ENCODE results near the gene NPPB. TPM values are rescaled to one million over a fixed set of nuclear protein-coding genes. Genes with fewer than 3 reads are reported as not detected.

Gene NPPB
- total RNA-seq, 2 experiments from 2014 or later, result not detected

DNA sequence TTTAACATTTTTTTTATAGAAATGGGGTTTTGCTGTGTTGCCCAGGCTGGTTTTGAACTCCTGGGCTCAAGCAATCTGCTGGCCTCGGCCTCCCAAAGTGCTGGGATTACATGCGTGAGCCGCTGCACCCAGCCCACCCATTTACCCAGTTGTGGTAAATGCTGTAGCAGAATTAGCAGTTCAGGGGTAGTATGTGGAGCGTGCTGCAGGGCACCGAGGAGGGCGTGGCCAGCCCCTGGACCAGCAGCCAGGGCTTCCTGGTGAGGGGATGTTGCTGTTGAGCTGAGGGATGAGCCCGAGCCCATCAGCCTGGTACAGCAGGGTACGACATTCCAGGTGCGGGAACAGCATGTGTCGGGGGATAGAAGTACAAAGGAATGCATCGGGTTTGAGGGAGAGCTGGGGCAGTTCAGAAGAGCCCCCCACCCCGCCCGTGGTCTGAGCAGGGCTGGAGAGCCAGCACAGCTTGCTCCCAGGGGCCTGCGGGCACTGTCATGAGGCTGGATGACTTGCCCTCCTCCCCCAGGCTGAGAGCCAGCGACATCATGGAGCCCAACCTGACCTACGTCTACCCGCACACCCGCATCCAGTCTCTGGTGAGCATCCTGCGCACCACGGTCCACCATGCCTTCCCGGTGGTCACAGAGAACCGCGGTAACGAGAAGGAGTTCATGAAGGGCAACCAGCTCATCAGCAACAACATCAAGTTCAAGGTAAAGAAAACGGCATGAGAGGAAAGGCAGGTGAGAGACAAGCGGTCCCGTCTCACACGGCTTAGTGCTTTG is 23.1 kb downstream of the NPPB start:
- peaks cover 15% of the 10 kb centered on the region for H3K36me3 Mint-ChIP-seq (ENCODE audit: low read depth)
- H3K27ac Mint-ChIP-seq, result no peak overlapping the region
- no peaks in the 10 kb centered on the region for H3K27me3 Mint-ChIP-seq (ENCODE audit: low read depth)
- DNase-seq, result no peak
- CTCF ChIA-PET, result interaction anchor here (0.7 to 1.0 kb wide), 2 partner anchors 9 to 28 kb away, joined by 3 to 4 read pairs; no protein-coding TSS in a partner anchor
- no peaks in the 10 kb centered on the region for H3K9me3 Mint-ChIP-seq
- intact Hi-C loops (cut with micrococcal nuclease), result loop anchor here (5.0 kb wide), 1 partner anchor 132 kb away; no protein-coding TSS in a partner anchor
- no peak overlapping the region for H3K4me3 Mint-ChIP-seq
- H3K4me1 Mint-ChIP-seq (ENCODE audit: low read depth), result no peaks in the 10 kb centered on the region

DNA sequence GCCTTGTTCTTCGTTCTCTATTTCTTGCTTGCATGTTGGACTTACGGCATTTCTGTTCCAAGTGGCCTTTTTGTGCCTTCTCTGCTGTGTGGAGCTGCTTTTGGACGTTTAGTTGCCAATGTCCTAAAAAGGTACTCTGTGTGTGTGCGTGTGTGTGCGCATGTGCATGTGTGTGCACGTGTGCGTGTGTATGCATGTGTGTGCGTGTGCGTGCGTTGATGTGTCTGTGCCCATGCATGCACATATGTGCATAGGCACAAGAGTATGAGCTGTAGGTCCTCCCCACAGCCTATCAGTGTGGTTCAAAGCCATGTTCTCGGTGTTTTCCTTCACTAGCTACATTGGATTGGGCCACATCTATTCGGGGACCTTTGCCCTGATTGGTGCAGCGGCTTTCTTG is 24.8 kb downstream of the NPPB start:
- H3K4me3 Mint-ChIP-seq, result no peak overlapping the region
- no peaks in the 10 kb centered on the region for H3K4me1 Mint-ChIP-seq (ENCODE audit: low read depth)
- intact Hi-C loops (cut with micrococcal nuclease), result no loop called here
- peaks cover 14% of the 10 kb centered on the region for H3K36me3 Mint-ChIP-seq (ENCODE audit: low read depth)
- no peaks in the 10 kb centered on the region for H3K9me3 Mint-ChIP-seq
- H3K27me3 Mint-ChIP-seq (ENCODE audit: low read depth), result no peaks in the 10 kb centered on the region
- CTCF ChIA-PET, result no interaction called here
- no peak for DNase-seq
- no peak overlapping the region for H3K27ac Mint-ChIP-seq

DNA sequence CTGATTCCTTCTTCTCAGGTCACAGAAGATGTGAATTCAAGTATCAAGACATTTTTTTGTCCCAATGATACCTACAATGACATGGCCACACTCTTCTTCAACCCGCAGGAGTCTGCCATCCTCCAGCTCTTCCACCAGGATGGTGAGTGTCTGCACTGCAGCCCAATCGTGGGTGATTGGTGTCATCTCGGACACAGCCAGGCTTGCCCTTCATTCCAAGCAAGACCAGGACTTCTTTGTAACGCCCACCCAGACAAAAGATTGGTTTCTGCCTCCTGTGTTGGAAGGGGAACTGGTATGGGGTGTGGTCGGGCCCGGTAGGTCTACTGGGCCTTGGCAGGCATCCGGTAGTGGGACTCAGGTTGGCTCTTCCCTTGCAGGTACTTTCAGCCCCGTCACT is 25.2 kb downstream of the NPPB start:
- intact Hi-C loops (cut with micrococcal nuclease), result no loop called here
- Mint-ChIP-seq H3K36me3 (ENCODE audit: low read depth) (peaks cover 12% of the 10 kb centered on the region), H3K27ac (no peak overlapping the region), H3K4me1 (ENCODE audit: low read depth) (no peaks in the 10 kb centered on the region), H3K9me3 (no peaks in the 10 kb centered on the region), H3K4me3 (no peak overlapping the region), H3K27me3 (ENCODE audit: low read depth) (no peaks in the 10 kb centered on the region)
- CTCF ChIA-PET, result no interaction called here
- no peak for DNase-seq

DNA sequence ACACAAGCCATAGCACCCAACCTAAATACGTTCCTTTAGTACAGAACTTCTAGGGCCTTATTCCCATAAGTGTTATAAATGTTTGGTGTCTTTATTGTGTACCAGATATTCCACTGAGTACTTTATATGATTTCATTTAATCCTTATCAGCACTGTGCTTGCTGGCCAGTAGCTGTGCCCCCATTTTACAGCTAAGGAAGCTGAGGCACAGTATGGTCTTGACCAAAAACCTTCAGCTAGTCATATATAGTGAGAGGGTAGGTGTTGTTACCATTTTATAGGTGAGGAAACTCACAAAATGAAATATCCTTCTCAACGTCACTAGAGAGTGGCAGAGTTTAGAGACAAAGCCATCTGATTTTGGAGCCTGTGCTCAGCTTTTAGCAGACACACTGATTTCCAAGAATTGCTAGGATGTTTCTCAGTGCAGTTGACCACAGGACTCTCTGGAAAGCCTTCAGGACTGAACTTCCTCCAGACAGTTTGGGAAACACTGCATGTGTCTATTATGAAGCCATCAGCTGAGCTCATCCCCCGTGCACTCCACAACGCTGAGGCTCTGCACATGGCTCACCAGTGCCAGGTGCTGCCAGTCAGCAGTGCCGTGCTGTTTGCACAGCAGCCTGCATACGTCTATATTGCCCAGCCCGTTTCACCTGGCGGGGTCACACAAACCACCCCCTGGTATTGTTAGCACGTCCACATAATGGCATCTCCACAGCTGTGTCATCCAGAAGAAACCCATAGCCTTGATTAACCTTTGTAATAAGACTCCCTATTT is 26.6 kb downstream of the NPPB start:
- Mint-ChIP-seq H3K9me3 (no peaks in the 10 kb centered on the region), H3K27ac (no peak overlapping the region), H3K4me3 (no peak overlapping the region), H3K4me1 (ENCODE audit: low read depth) (no peaks in the 10 kb centered on the region), H3K27me3 (ENCODE audit: low read depth) (no peaks in the 10 kb centered on the region), H3K36me3 (ENCODE audit: low read depth) (peaks cover 11% of the 10 kb centered on the region)
- CTCF ChIA-PET, result interaction anchor here (1.5 kb wide), 1 partner anchor 60 kb away, joined by 3 read pairs; no protein-coding TSS in a partner anchor
- no peak for DNase-seq
- intact Hi-C loops (cut with micrococcal nuclease), result no loop called here

DNA sequence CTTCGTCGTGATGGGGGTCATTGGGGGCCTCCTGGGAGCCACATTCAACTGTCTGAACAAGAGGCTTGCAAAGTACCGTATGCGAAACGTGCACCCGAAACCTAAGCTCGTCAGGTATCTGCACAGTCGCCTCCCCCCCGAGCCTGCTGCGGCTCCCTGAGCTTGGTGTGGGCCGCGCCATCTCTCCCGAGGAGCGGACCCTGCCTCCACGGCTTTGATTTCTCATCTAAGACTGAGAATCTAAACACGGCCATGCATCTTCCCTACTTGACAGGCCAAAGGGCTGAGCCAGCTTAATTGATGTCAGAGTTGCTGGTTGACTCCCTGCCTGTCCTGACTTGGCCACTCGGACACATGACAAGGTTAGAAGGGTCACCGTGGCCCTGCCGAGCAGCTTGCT is 30.2 kb downstream of the NPPB start:
- intact Hi-C loops (cut with micrococcal nuclease), result no loop called here
- Mint-ChIP-seq H3K4me3 (no peak overlapping the region), H3K9me3 (no peaks in the 10 kb centered on the region), H3K36me3 (ENCODE audit: low read depth) (peaks cover 7% of the 10 kb centered on the region), H3K27ac (no peak overlapping the region), H3K27me3 (ENCODE audit: low read depth) (no peaks in the 10 kb centered on the region), H3K4me1 (ENCODE audit: low read depth) (no peaks in the 10 kb centered on the region)
- CTCF ChIA-PET, result interaction anchor here (1.1 kb wide), 1 partner anchor 12 kb away, joined by 3 read pairs; no protein-coding TSS in a partner anchor
- DNase-seq, result no peak

DNA sequence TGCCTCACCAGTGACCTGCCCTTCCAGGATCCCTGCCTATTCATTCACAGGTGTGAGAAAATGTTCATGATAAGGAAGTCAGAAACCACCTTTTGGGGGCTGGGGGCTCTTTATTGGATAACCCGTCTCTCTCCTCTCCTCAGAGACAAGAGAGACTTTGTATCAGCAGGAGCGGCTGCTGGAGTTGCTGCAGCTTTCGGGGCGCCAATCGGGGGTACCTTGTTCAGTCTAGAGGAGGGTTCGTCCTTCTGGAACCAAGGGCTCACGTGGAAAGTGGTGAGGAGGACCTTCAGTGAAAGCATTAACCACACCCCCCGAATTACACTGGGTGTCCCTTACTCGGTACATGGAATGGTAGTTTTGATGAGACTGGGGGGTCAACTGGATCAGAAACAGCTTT is 31.8 kb downstream of the NPPB start:
- Mint-ChIP-seq H3K9me3 (no peaks in the 10 kb centered on the region), H3K27ac (no peak overlapping the region), H3K36me3 (ENCODE audit: low read depth) (peaks cover 7% of the 10 kb centered on the region), H3K27me3 (ENCODE audit: low read depth) (no peaks in the 10 kb centered on the region), H3K4me3 (no peak overlapping the region), H3K4me1 (ENCODE audit: low read depth) (no peaks in the 10 kb centered on the region)
- intact Hi-C loops (cut with micrococcal nuclease), result no loop called here
- DNase-seq, result no peak
- CTCF ChIA-PET, result no interaction called here

DNA sequence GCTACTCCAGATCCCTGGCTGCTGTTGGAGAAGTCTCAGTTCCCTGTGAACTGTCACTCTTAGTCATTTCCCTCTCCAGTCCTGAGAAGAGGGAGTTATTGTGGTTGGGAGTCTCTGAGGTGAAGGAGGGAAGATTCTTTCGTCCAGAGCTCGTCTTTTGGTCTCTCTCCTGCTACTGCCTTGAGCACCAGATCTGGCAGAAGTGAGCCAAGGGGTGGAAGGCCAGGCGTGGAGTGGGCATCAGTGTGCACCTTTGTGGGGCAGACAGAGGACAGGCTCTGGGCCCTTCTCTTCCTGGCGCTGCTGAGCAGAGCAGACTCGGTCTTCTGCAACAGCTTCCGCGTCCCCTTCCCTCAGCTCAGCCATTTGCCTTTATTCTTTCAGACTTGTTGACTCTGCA is 33.6 kb downstream of the NPPB start:
- H3K27ac Mint-ChIP-seq, result no peak overlapping the region
- H3K4me1 Mint-ChIP-seq (ENCODE audit: low read depth), result no peaks in the 10 kb centered on the region
- peaks cover 8% of the 10 kb centered on the region for H3K36me3 Mint-ChIP-seq (ENCODE audit: low read depth)
- DNase-seq, result no peak
- no peaks in the 10 kb centered on the region for H3K27me3 Mint-ChIP-seq (ENCODE audit: low read depth)
- no peaks in the 10 kb centered on the region for H3K9me3 Mint-ChIP-seq
- intact Hi-C loops (cut with micrococcal nuclease), result no loop called here
- H3K4me3 Mint-ChIP-seq, result no peak overlapping the region
- CTCF ChIA-PET, result interaction anchor here (1.2 kb wide), 1 partner anchor 13 kb away, joined by 5 read pairs; no protein-coding TSS in a partner anchor

DNA sequence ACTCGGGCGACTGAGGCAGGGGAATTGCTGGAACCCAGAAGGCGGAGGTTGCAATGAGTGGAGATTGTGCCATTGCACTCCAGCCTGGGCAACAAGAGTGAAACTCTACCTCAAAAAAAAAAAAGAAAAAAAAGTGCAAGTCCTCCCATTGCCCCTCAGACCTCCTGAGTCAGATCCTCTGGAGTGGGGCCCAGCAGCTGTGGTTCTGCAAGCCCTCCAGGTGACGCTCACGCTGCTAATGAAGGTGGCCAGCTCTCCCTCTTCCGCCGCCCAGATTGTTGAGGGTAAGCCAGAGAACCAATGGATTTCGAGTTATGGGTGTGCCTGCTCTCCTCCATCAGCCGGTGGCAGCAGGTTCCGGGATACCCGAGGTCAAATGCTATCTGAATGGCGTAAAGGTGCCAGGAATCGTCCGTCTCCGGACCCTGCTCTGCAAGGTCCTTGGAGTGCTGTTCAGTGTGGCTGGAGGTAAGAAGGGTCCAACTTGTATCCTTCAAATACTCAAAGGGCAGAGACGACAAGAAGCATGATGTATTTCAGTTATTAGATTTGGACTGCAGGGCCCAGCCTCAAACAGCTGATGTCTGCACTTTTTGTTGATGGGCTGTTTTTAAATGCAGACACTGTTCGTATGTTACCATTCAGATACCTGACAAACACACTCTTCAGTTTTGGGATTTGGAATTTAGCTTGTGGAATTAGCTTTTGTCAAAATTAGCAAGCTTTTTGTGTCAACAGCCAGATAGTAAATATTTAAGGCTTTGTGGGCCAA is 35.2 kb downstream of the NPPB start:
- intact Hi-C loops (cut with micrococcal nuclease), result no loop called here
- H3K27ac Mint-ChIP-seq, result no peak overlapping the region
- no peak overlapping the region for H3K4me3 Mint-ChIP-seq
- H3K9me3 Mint-ChIP-seq, result no peaks in the 10 kb centered on the region
- H3K36me3 Mint-ChIP-seq (ENCODE audit: low read depth), result peaks cover 9% of the 10 kb centered on the region
- H3K27me3 Mint-ChIP-seq (ENCODE audit: low read depth), result no peaks in the 10 kb centered on the region
- CTCF ChIA-PET, result no interaction called here
- no peaks in the 10 kb centered on the region for H3K4me1 Mint-ChIP-seq (ENCODE audit: low read depth)
- no peak for DNase-seq

DNA sequence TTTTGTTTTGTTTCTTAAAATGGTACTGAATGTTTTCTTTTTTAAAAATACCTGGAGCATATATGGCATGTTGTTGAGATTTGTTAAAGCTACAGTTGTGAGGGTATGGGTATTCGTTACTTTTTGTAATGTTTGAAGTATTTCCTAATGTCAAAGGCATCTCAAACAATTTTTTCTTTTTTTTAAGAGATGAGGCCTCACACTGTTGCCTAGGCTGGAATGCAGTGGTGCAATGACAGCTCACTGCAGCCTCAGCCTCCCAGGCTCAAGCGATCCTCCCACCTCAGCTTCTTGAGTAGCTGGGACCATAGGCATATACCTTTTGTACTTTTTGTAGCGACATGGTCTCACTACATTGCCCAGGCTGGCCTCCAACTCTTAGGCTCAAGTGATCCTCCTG is 36.7 kb downstream of the NPPB start:
- intact Hi-C loops (cut with micrococcal nuclease), result no loop called here
- Mint-ChIP-seq H3K4me3 (no peak overlapping the region), H3K36me3 (ENCODE audit: low read depth) (peaks cover 10% of the 10 kb centered on the region), H3K27me3 (ENCODE audit: low read depth) (no peaks in the 10 kb centered on the region), H3K27ac (no peak overlapping the region), H3K9me3 (no peaks in the 10 kb centered on the region), H3K4me1 (ENCODE audit: low read depth) (no peaks in the 10 kb centered on the region)
- DNase-seq, result no peak
- CTCF ChIA-PET, result interaction anchor here (0.7 kb wide), 1 partner anchor 126 kb away, joined by 3 read pairs; no protein-coding TSS in a partner anchor

DNA sequence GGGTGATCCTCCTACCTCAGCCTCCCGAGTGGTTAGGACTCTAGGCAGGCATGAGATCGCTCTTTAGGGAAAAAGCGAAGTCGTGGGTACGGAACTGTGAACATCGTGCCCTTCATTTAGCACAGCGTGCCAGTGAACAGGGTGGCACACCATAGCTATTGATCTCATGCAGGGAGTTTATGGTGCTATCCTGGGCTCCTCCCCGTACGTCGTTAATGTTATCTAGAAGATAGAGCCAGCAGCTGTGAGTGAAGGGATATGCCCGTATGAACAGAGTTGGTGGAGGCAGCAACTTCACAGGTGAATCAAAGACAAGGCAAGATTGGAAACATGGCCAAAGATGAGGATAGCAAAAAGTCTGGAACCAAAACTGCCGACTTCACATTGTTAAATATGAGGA is 41.6 kb downstream of the NPPB start:
- no peak for DNase-seq
- CTCF ChIA-PET, result no interaction called here
- no peak overlapping the region for H3K4me3 Mint-ChIP-seq
- H3K4me1 Mint-ChIP-seq (ENCODE audit: low read depth), result no peaks in the 10 kb centered on the region
- peaks cover 11% of the 10 kb centered on the region for H3K36me3 Mint-ChIP-seq (ENCODE audit: low read depth)
- no peaks in the 10 kb centered on the region for H3K9me3 Mint-ChIP-seq
- H3K27me3 Mint-ChIP-seq (ENCODE audit: low read depth), result no peaks in the 10 kb centered on the region
- intact Hi-C loops (cut with micrococcal nuclease), result loop anchor here (5.0 kb wide), 1 partner anchor 410 kb away; no protein-coding TSS in a partner anchor
- H3K27ac Mint-ChIP-seq, result no peak overlapping the region

DNA sequence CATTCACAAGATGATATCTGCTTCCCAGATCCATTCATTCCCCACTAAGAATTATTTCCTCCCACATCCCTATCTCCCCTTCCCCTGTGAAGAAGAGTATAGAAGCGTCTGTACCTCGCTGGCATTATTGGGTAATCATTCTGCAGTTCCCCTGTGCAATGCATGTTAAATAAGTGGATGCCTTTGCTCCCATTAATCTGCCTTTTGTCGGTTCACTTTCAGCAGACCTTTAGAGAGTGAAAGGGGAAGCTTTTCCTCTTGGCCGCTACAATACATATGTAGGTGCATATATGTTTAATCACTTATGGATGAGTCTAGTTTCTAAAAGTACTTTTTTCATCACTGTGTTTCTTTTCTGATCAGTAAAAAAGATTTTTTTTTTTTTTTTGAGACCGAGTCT is 45.7 kb downstream of the NPPB start:
- H3K4me3 Mint-ChIP-seq, result no peak overlapping the region
- CTCF ChIA-PET, result interaction anchor here (0.7 kb wide), 1 partner anchor 254 kb away, joined by 3 read pairs; no protein-coding TSS in a partner anchor
- H3K27ac Mint-ChIP-seq, result no peak overlapping the region

More for the DNA sequence above, 45.7 kb downstream of the NPPB start:
- no peaks in the 10 kb centered on the region for H3K27me3 Mint-ChIP-seq (ENCODE audit: low read depth)
- DNase-seq, result no peak
- intact Hi-C loops (cut with micrococcal nuclease), result no loop called here
- H3K9me3 Mint-ChIP-seq, result no peaks in the 10 kb centered on the region
- H3K4me1 Mint-ChIP-seq (ENCODE audit: low read depth), result peaks cover 9% of the 10 kb centered on the region
- H3K36me3 Mint-ChIP-seq (ENCODE audit: low read depth), result peaks cover 16% of the 10 kb centered on the region

Measured in activated naive CD4-positive, alpha-beta T cell treated with anti-CD3 and anti-CD28 coated beads for 36 hours (primary cell).